ENCODE data around the gene PLPPR5. TPM values are rescaled to one million over a fixed set of nuclear protein-coding genes. Genes with fewer than 3 reads are reported as not detected.

Gene PLPPR5
- total RNA-seq, 1 donor from 2014 or later: not detected

GRCh38 chr1:98870959-98871903 is 133.4 kb downstream of the PLPPR5 start:
- ATAC-seq: no peak
- DNase-seq (ENCODE audit: low spot score): no peak

- ATAC-seq (no peak), DNase-seq (ENCODE audit: low spot score) (no peak)
Observed at GRCh38 chr1:98865796-98866195, 138.9 kb downstream of the PLPPR5 start.

- DNase-seq (ENCODE audit: low spot score) (no peak), ATAC-seq (no peak)
Observed at GRCh38 chr1:98860329-98860728, 144.3 kb downstream of the PLPPR5 start.

- ATAC-seq (no peak), DNase-seq (ENCODE audit: low spot score) (no peak)
Observed at GRCh38 chr1:98854137-98854536, 150.5 kb downstream of the PLPPR5 start.

- ATAC-seq (no peak), DNase-seq (ENCODE audit: low spot score) (no peak)
Observed at GRCh38 chr1:98849969-98850636, 154.6 kb downstream of the PLPPR5 start.

- ATAC-seq (no peak), DNase-seq (ENCODE audit: low spot score) (no peak)
Observed at GRCh38 chr1:98842241-98842640, 162.4 kb downstream of the PLPPR5 start.
